OCI-LY7 (cell line): ENCODE measurements around the gene RAB7A. TPM values are rescaled to one million over a fixed set of nuclear protein-coding genes. Genes with fewer than 3 reads are reported as not detected.
"Not testable (repeated sequence)": the region's sequence is repeated elsewhere in the genome, so short reads cannot be mapped to it uniquely, and the experiment has no call there.

Source experiments
- BruUV-seq: library from RNA; stranded (reverse); fragments of 400-500 nt; replicated peaks from 2 replicates; lab custom pipeline; 2021; lab: Mats Ljungman, UMichigan
- CTCF ChIA-PET: fragments of 300-600 bp; sonication (Branson Sonifier 250); formaldehyde crosslinking; loops from one replicate; lab custom pipeline; 2022; ENCODE audit warnings: antibody characterized with exemption; ENCODE audit not compliant: unreplicated experiment; lab: Charles Lee
- POLR2A ChIA-PET: fragments of 300-600 bp; sonication (Branson Sonifier 250); formaldehyde crosslinking; loops from one replicate; lab custom pipeline; 2022; ENCODE audit warnings: antibody characterized with exemption; lab: Charles Lee
- DNase-seq: peaks from one replicate; pipeline ENCODE4 v3.0.0-alpha.2; 2015; ENCODE audit warnings: low spot score
- H2AFZ ChIP-seq: fragments of 200-600 bp; sonication (generic), shearing (Covaris generic); 2 replicates; pipeline ENCODE4 v1.6.1; 2014; ENCODE audit warnings: mild to moderate bottlenecking, antibody characterized with exemption, low read length, moderate library complexity
- H3K27ac ChIP-seq: fragments of 200-600 bp; sonication (generic); 2 replicates; pipeline ENCODE4 v1.5.1; 2014; ENCODE audit warnings: mixed run types, low read depth, mild to moderate bottlenecking, moderate library complexity, low read length, inconsistent platforms; ENCODE audit not compliant: poor library complexity, severe bottlenecking
- H3K36me3 ChIP-seq: fragments of 200-600 bp; sonication (generic); 2 replicates; pipeline ENCODE4 v1.6.1; 2014; ENCODE audit warnings: mild to moderate bottlenecking, antibody characterized with exemption, low read length, moderate library complexity, mixed read lengths; ENCODE audit not compliant: insufficient read depth
- H3K4me1 ChIP-seq: fragments of 200-600 bp; sonication (generic); 2 replicates; pipeline ENCODE4 v1.5.1; 2014; ENCODE audit warnings: mild to moderate bottlenecking, low read length; ENCODE audit not compliant: insufficient read depth, poor library complexity, severe bottlenecking
- H3K4me2 ChIP-seq: fragments of 200-600 bp; sonication (generic); 2 replicates; pipeline ENCODE4 v1.6.1; 2014; ENCODE audit warnings: mild to moderate bottlenecking, low read length
- H3K4me3 ChIP-seq: fragments of 200-600 bp; sonication (generic); 2 replicates; pipeline ENCODE4 v1.5.1; 2014; ENCODE audit warnings: mild to moderate bottlenecking, low read depth, low read length; ENCODE audit not compliant: poor library complexity, severe bottlenecking
- H3K79me2 ChIP-seq: fragments of 200-600 bp; sonication (generic); 2 replicates; pipeline ENCODE4 v1.6.1; 2016; ENCODE audit warnings: low read depth, mild to moderate bottlenecking, low read length, moderate library complexity, mixed read lengths; ENCODE audit not compliant: insufficient read depth
- H3K9me2 ChIP-seq: fragments of 200-600 bp; sonication (generic); 2 replicates; pipeline ENCODE4 v1.6.1; 2016; ENCODE audit warnings: mild to moderate bottlenecking, low read length, mixed read lengths; ENCODE audit not compliant: insufficient read depth
- H3K9me3 ChIP-seq: fragments of 200-600 bp; sonication (generic); 2 replicates; pipeline ENCODE4 v1.6.1; 2014; ENCODE audit warnings: mild to moderate bottlenecking, mixed run types, low read length, mixed read lengths
- H4K20me1 ChIP-seq: fragments of 200-600 bp; sonication (generic); 2 replicates; pipeline ENCODE4 v1.6.1; 2014; ENCODE audit warnings: mild to moderate bottlenecking, antibody characterized with exemption, low read length, moderate library complexity, mixed read lengths; ENCODE audit not compliant: insufficient read depth
- CTCF ChIP-seq: fragments of 200-600 bp; sonication (generic); conservative IDR thresholded peaks from 2 replicates; pipeline ENCODE4 v1.5.1; 2014; ENCODE audit warnings: mild to moderate bottlenecking, antibody characterized with exemption, low read length, moderate library complexity, mixed read lengths
- EZH2phosphoT487 ChIP-seq: fragments of 200-600 bp; sonication (generic); IDR thresholded peaks from 2 replicates; pipeline ENCODE4 v1.6.1; 2018; ENCODE audit warnings: low read depth, borderline replicate concordance, mild to moderate bottlenecking, mixed run types, antibody characterized with exemption, low read length, moderate library complexity, mixed read lengths
- intact Hi-C: fragments of 100-400 bp; cut with micrococcal nuclease; formaldehyde crosslinking; loops from one replicate; pipeline ENCODE4 v1.10.0; 2022; ENCODE audit not compliant: unreplicated experiment
- total RNA-seq, 2 experiments: library from RNA; depleted of rRNA in 1 of 2; stranded (reverse); fragments of >200 nt in 1 of 2; shearing (Covaris generic) in 1 of 2; gene quantifications; 2 replicates each; pipeline ENCODE4 v1.2.3, GENCODE V29; 2014 to 2022

RAB7A gene
- total RNA-seq, 2 experiments from 2014 or later: 24.5 to 143 TPM

GRCh38 chr3:128727059-128727458, 1.1 kb downstream of the RAB7A start:
- TF ChIP-seq CTCF (no peak), EZH2phosphoT487 (no peak)
- no peak for DNase-seq
- ChIA-PET CTCF (no interaction called here), POLR2A (interaction anchor here (0.5 to 1.4 kb wide), 4 partner anchors 16 to 402 kb away, joined by 3 to 5 read pairs (median 3); no protein-coding TSS in a partner anchor)
- peaks cover 27% of the 10 kb centered on the region for H3K4me1 ChIP-seq
- no peak overlapping the region for H2AFZ ChIP-seq
- H3K36me3 ChIP-seq: peaks cover 20% of the 10 kb centered on the region; the same call in 1 of the 2 replicates
- no peak overlapping the region for H3K27ac ChIP-seq
- H3K9me2 ChIP-seq: no peaks in the 10 kb centered on the region
- H4K20me1 ChIP-seq: peaks cover 30% of the 10 kb centered on the region
- intact Hi-C loops: no loop called here
- H3K4me3 ChIP-seq: peak overlapping the region; percentile 93
- BruUV-seq: no TSS peak
- no peaks in the 10 kb centered on the region for H3K9me3 ChIP-seq
- H3K79me2 ChIP-seq: peaks cover 58% of the 10 kb centered on the region
- peak overlapping the region; percentile 99 for H3K4me2 ChIP-seq

GRCh38 chr3:128727485-128727884, 1.5 kb downstream of the RAB7A start:
- Histone ChIP-seq H3K4me2 (peak overlapping the region; percentile 99), H2AFZ (no peak overlapping the region), H3K79me2 (peaks cover 63% of the 10 kb centered on the region), H3K4me1 (peaks cover 27% of the 10 kb centered on the region), H3K27ac (no peak overlapping the region), H4K20me1 (peaks cover 30% of the 10 kb centered on the region), H3K36me3 (peaks cover 22% of the 10 kb centered on the region; the same call in 1 of the 2 replicates), H3K9me3 (no peaks in the 10 kb centered on the region), H3K4me3 (peak overlapping the region; percentile 93), H3K9me2 (no peaks in the 10 kb centered on the region)
- ChIA-PET POLR2A (interaction anchor here (0.6 to 1.4 kb wide), 4 partner anchors 16 to 402 kb away, joined by 3 to 5 read pairs (median 3); no protein-coding TSS in a partner anchor), CTCF (no interaction called here)
- no peak for TF ChIP-seq CTCF
- intact Hi-C loops: no loop called here
- no peak for DNase-seq
- BruUV-seq: TSS peak; percentile 56

- intact Hi-C loops: loop anchor here (2.0 kb wide), 1 partner anchor 77 kb away; the partner anchor contains the start of gene RPN1
- ChIA-PET CTCF (no interaction called here), POLR2A (interaction anchor here (0.6 to 1.4 kb wide), 4 partner anchors 15 to 244 kb away, joined by 3 to 5 read pairs (median 4); no protein-coding TSS in a partner anchor)
- H3K79me2 ChIP-seq: peaks cover 68% of the 10 kb centered on the region
- DNase-seq: no peak
- H3K9me2 ChIP-seq: no peaks in the 10 kb centered on the region
- H3K9me3 ChIP-seq: no peaks in the 10 kb centered on the region
- H3K36me3 ChIP-seq: peaks cover 27% of the 10 kb centered on the region
- H3K4me2 ChIP-seq: peak overlapping the region; percentile 99
- TF ChIP-seq EZH2phosphoT487 (no peak), CTCF (no peak)
- BruUV-seq: no TSS peak
- peaks cover 27% of the 10 kb centered on the region for H3K4me1 ChIP-seq
- H2AFZ ChIP-seq: no peak overlapping the region
- H3K4me3 ChIP-seq: peak overlapping the region; percentile 93
- H3K27ac ChIP-seq: no peak overlapping the region
- peaks cover 30% of the 10 kb centered on the region for H4K20me1 ChIP-seq
Observed at GRCh38 chr3:128727996-128728395, 2.0 kb downstream of the RAB7A start.

- peaks cover 27% of the 10 kb centered on the region for H3K4me1 ChIP-seq
Observed at GRCh38 chr3:128728521-128728920, 2.5 kb downstream of the RAB7A start.

More at GRCh38 chr3:128728521-128728920, 2.5 kb downstream of the RAB7A start:
- H4K20me1 ChIP-seq: peaks cover 30% of the 10 kb centered on the region
- H3K9me2 ChIP-seq, H3K27ac ChIP-seq, DNase-seq, H3K9me3 ChIP-seq, CTCF ChIA-PET, BruUV-seq, H2AFZ ChIP-seq, H3K4me3 ChIP-seq: not testable (repeated sequence)
- POLR2A ChIA-PET: interaction anchor here (0.6 to 0.8 kb wide), 2 partner anchors 22 to 47 kb away, joined by 4 read pairs; no protein-coding TSS in a partner anchor
- peak overlapping the region; percentile 99; the same call in 1 of the 2 replicates for H3K4me2 ChIP-seq
- peaks cover 73% of the 10 kb centered on the region for H3K79me2 ChIP-seq
- peaks cover 31% of the 10 kb centered on the region for H3K36me3 ChIP-seq
- intact Hi-C loops: loop anchor here (2.0 kb wide), 1 partner anchor 78 kb away; the partner anchor contains the start of gene RPN1
